K562 (cell line): Measurements from ENCODE around the gene HMOX1. TPM values are rescaled to one million over a fixed set of nuclear protein-coding genes. Genes with fewer than 3 reads are reported as not detected.

Experiments
- ATAC-seq: fragments of 200-7000 bp; cut with Tn5 transposase; 3 replicates; pipeline ENCODE4 v1.9.1; 2020; ENCODE audit warnings: moderate library complexity
- BruUV-seq: library from RNA; stranded (reverse); fragments of 400-500 nt; replicated peaks from 2 replicates; lab custom pipeline; 2021; lab: Mats Ljungman, UMichigan
- CTCF ChIA-PET: fragments of 300-600 bp; formaldehyde crosslinking; extraction: SDS; loops from one replicate; lab custom pipeline; 2021; ENCODE audit warnings: low intra/inter-chr PET ratio; lab: Yijun Ruan, JAX
- POLR2A ChIA-PET: fragments of 300-600, 350-650 bp; sonication (Branson Sonifier 250); formaldehyde crosslinking; extraction: SDS; loops from one replicate; lab custom pipeline; 2021; ENCODE audit warnings: antibody characterized with exemption, inconsistent platforms; lab: Yijun Ruan, JAX
- DNase-seq, 4 experiments: peaks; one replicate each; pipeline versions ENCODE4 v3.0.0 to v3.0.0-alpha.2; 2011 to 2018; ENCODE audit warnings: low spot score in 3 of 4, mixed read lengths in 3 of 4; ENCODE audit errors: extremely low read depth in 1 of 4
- FAIRE-seq: peaks from 2 replicates; lab custom pipeline; 2011; peaks lifted over from hg19 to GRCh38; lab: Jason Lieb, UNC
- H2AFZ ChIP-seq: 2 replicates; pipeline ENCODE4 v1.6.0; 2011; ENCODE audit warnings: low read depth, low read length, control low read depth, inconsistent platforms
- H3K27ac ChIP-seq: fragments of 200-600 bp; 3 replicates; pipeline ENCODE4 v1.8.0; 2011; ENCODE audit warnings: low read depth, mild to moderate bottlenecking, control low read depth, inconsistent platforms, low read length, moderate library complexity, mixed read lengths; ENCODE audit errors: extremely low read depth
- H3K27me3 ChIP-seq, 2 experiments: fragments of 300-600 bp in 1 of 2; 2 replicates in 1 of 2; 3 replicates in 1 of 2; pipeline versions ENCODE4 v1.6.0 to v1.8.0; 2011; ENCODE audit warnings: inconsistent platforms in 2 of 2, low read length in 2 of 2, mild to moderate bottlenecking in 1 of 2, mixed read lengths in 1 of 2, moderate library complexity in 1 of 2; ENCODE audit not compliant: control insufficient read depth in 2 of 2, insufficient read depth in 2 of 2
- H3K36me3 ChIP-seq: fragments of 300-600 bp; 3 replicates; pipeline ENCODE4 v1.8.0; 2011; ENCODE audit warnings: mild to moderate bottlenecking, low read length, inconsistent platforms; ENCODE audit not compliant: control insufficient read depth, insufficient read depth
- H3K4me1 ChIP-seq, 2 experiments: fragments of 200-600 bp in 1 of 2; replicated peaks in 1 of 2; 2 replicates in 1 of 2; 3 replicates in 1 of 2; pipeline versions ENCODE4 v1.5.1 to v1.8.0; 2011; ENCODE audit warnings: inconsistent platforms in 2 of 2, low read length in 2 of 2, mild to moderate bottlenecking in 1 of 2, mixed read lengths in 1 of 2, moderate library complexity in 1 of 2; ENCODE audit not compliant: control insufficient read depth in 2 of 2, insufficient read depth in 2 of 2
- H3K4me2 ChIP-seq: 2 replicates; pipeline ENCODE4 v1.6.1; 2011; ENCODE audit warnings: low read length, control low read depth, inconsistent platforms, mixed read lengths; ENCODE audit not compliant: insufficient read depth
- H3K4me3 ChIP-seq: fragments of 200-600 bp; sonication (generic), shearing (Covaris generic); 2 replicates; pipeline ENCODE4 v1.5.1; 2016; ENCODE audit warnings: control low read depth, inconsistent platforms
- H3K79me2 ChIP-seq: fragments of 200-600 bp; 3 replicates; pipeline ENCODE4 v1.8.0; 2011; ENCODE audit warnings: low read length, inconsistent platforms; ENCODE audit not compliant: control insufficient read depth, insufficient read depth
- H3K9ac ChIP-seq, 2 experiments: 2 replicates each; pipeline versions ENCODE4 v1.6.0 to v1.6.1; 2011; ENCODE audit warnings: low read depth in 2 of 2, low read length in 2 of 2, control low read depth in 1 of 2, inconsistent platforms in 1 of 2, mild to moderate bottlenecking in 1 of 2, mixed read lengths in 1 of 2; ENCODE audit not compliant: insufficient read depth in 1 of 2
- H3K9me1 ChIP-seq: one replicate; pipeline ENCODE4 v1.6.0; 2011; ENCODE audit warnings: inconsistent platforms, mild to moderate bottlenecking, low read length, moderate library complexity; ENCODE audit not compliant: control insufficient read depth, insufficient read depth
- H3K9me3 ChIP-seq: replicated peaks from 2 replicates; pipeline ENCODE4 v1.5.1; 2011; ENCODE audit warnings: low read depth, low read length, inconsistent platforms; ENCODE audit not compliant: control insufficient read depth, insufficient read depth
- H4K20me1 ChIP-seq: replicated peaks from 2 replicates; pipeline ENCODE4 v1.6.1; 2011; ENCODE audit warnings: low read length, inconsistent platforms, mixed read lengths; ENCODE audit not compliant: control insufficient read depth, insufficient read depth
- BRCA1 ChIP-seq, 2 experiments: fragments of 450-650 bp in 1 of 2; sonication (generic) in 1 of 2; formaldehyde crosslinking in 1 of 2; IDR thresholded peaks; 2 replicates each; pipeline versions ENCODE4 v1.5.0 to v1.6.1; 2017 to 2020; ENCODE audit warnings: mild to moderate bottlenecking in 1 of 2, missing genetic modification reagents in 1 of 2
- CCAR2 ChIP-seq: fragments of 200-400 bp; formaldehyde crosslinking; IDR thresholded peaks from 2 replicates; pipeline ENCODE4 v1.6.1; 2017; ENCODE audit warnings: mild to moderate bottlenecking, low read depth, low read length
- CHD1 ChIP-seq: fragments of 200-600 bp; sonication (generic); IDR thresholded peaks from one replicate; pipeline ENCODE4 v1.6.1; 2012; ENCODE audit warnings: mild to moderate bottlenecking, moderate library complexity, low read length, inconsistent platforms
- CREB3L1 ChIP-seq: fragments of 450-650 bp; IDR thresholded peaks from 2 replicates; pipeline ENCODE4 v1.6.1; 2014; ENCODE audit warnings: low read depth, mild to moderate bottlenecking, moderate library complexity, borderline replicate concordance
- GABPA ChIP-seq: fragments of 200-800 bp; sonication (Bioruptor generic); conservative IDR thresholded peaks from 2 replicates; pipeline ENCODE4 v1.6.1; 2016; ENCODE audit warnings: low read depth, missing genetic modification characterization, missing compliant biosample characterization
- SAP30 ChIP-seq: fragments of 200-600 bp; sonication (generic); IDR thresholded peaks from 2 replicates; pipeline ENCODE4 v1.6.1; 2012; ENCODE audit warnings: borderline replicate concordance, low read depth, mild to moderate bottlenecking, moderate library complexity, low read length, control low read depth, inconsistent platforms; ENCODE audit not compliant: insufficient read depth, poor library complexity, severe bottlenecking
- SPI1 ChIP-seq: IDR thresholded peaks from 2 replicates; pipeline ENCODE4 v1.6.1; 2011; ENCODE audit warnings: low read depth, low read length, control low read depth, borderline replicate concordance
- TEAD2 ChIP-seq: fragments of 450-650 bp; IDR thresholded peaks from 2 replicates; pipeline ENCODE4 v1.6.1; 2016; ENCODE audit warnings: missing genetic modification characterization, control low read depth, missing compliant biosample characterization
- ZFX ChIP-seq: sonication (generic); formaldehyde crosslinking; IDR thresholded peaks from 2 replicates; pipeline ENCODE4 v1.8.0; 2022; ENCODE audit warnings: mild to moderate bottlenecking, missing genetic modification reagents, moderate library complexity
- ZNF23 ChIP-seq: fragments of 250-450 bp; sonication (Bioruptor Pico); IDR thresholded peaks from 2 replicates; pipeline ENCODE4 v1.4.0; 2020; ENCODE audit warnings: mild to moderate bottlenecking
- WGBS: fragments of 100-300 bp; shearing (Covaris generic); methylation state at CpG from one replicate; pipeline ENCODE4 v1.1.6; 2016; ENCODE audit warnings: low coverage, mixed read lengths; ENCODE audit not compliant: insufficient coverage; ENCODE audit errors: missing lambda C conversion rate; 5-methylcytosine and 5-hydroxymethylcytosine counted together
- in situ Hi-C: fragments of 300-500 bp; cut with MboI; formaldehyde crosslinking; loops from 4 replicates; pipeline ENCODE4 v1.15.0; 2018; ENCODE audit warnings: inconsistent platforms, mixed read lengths
- intact Hi-C: fragments of 100-400 bp; cut with micrococcal nuclease; formaldehyde crosslinking; loops from 2 replicates; pipeline ENCODE4 v1.14.2; 2022
- polyA plus RNA-seq, 8 experiments: library from polyadenylated mRNA; depleted of rRNA in 4 of 8; stranded (reverse) in 5 of 8; unstranded in 3 of 8; fragments of >200 nt; fragmentation: Nextera tagmentation in 2 of 8; fragmentation: Illumina TruSeq in 1 of 8; extraction: Ambion mirVana in 2 of 8; extraction: Trizol in 1 of 8; gene quantifications; 2 replicates each; pipeline versions ENCODE4 v1.2.1 to v1.2.3, GENCODE V29; 2011 to 2014; ENCODE audit warnings: inconsistent platforms in 1 of 8, missing spikeins in 1 of 8
- total RNA-seq, 7 experiments: library from RNA; depleted of rRNA in 6 of 7; stranded (reverse); fragments of >200 nt in 6 of 7; fragmentation: Illumina TruSeq in 2 of 7; extraction: Trizol in 2 of 7; gene quantifications; 2 replicates each; pipeline versions ENCODE4 v1.2.1 to v1.2.3, GENCODE V29; 2011 to 2021; ENCODE audit warnings: low replicate concordance in 1 of 7
- TF ChIP-seq, protein P1 (sequence below): fragments of 250-450 bp; sonication (Bioruptor Pico); IDR thresholded peaks from 2 replicates; pipeline ENCODE4 v1.8.0; 2021; ENCODE audit warnings: moderate library complexity, mild to moderate bottlenecking, inconsistent platforms
- TF ChIP-seq, protein P2 (sequence below), 3 experiments: fragments of 200-800 bp in 1 of 3; sonication (Bioruptor generic) in 1 of 3; sonication (generic) in 1 of 3; formaldehyde crosslinking in 1 of 3; IDR thresholded peaks; 2 replicates each; pipeline versions ENCODE4 v1.6.1 to v1.8.0; 2016 to 2022; ENCODE audit warnings: mild to moderate bottlenecking in 2 of 3, missing compliant biosample characterization in 2 of 3, missing genetic modification characterization in 2 of 3, missing genetic modification reagents in 1 of 3

Gene HMOX1
- total and polyA plus RNA-seq, 9 of the 15 experiments (the other 6 are each of a cell fraction or from before 2014, with no cell fraction given): not detected

GRCh38 chr22:35377735-35378134 is 3.2 kb upstream of the HMOX1 start:
- Histone ChIP-seq H3K4me3 (no peak overlapping the region), H3K9me3 (no peaks in the 10 kb centered on the region), H3K36me3 (no peaks in the 10 kb centered on the region), H4K20me1 (no peaks in the 10 kb centered on the region), H3K27me3 (no peaks in the 10 kb centered on the region), H3K4me2 (no peak overlapping the region), H3K9me1 (no peaks in the 10 kb centered on the region), H2AFZ (peak overlapping the region; percentile 34), H3K9ac (peak overlapping the region; percentile 52 to 78; a peak in 2 of 4 replicates), H3K27ac (peak overlapping the region; percentile 97; the same call in 2 of the 3 replicates), H3K4me1 (peaks cover 20 to 24% of the 10 kb centered on the region in 2 experiments), H3K79me2 (no peaks in the 10 kb centered on the region)
- WGBS: 50% methylated on average over 2 of the region's 3 CpGs
- POLR2A ChIA-PET: no interaction called here
- in situ Hi-C loops (no loop called here), intact Hi-C loops (no loop called here)
- no peak for FAIRE-seq
- CTCF ChIA-PET: no interaction called here
- no peak for DNase-seq
- no TSS peak for BruUV-seq
- ATAC-seq: no peak
- peak; percentile 42; the same call in 1 of the 2 replicates for TF ChIP-seq SPI1
- no peak for TF ChIP-seq TEAD2 (tag)
- no peak for TF ChIP-seq GABPA
- TF ChIP-seq CREB3L1: no peak
- TF ChIP-seq BRCA1 (IDR thresholded peaks at IDR 0.05): no peak
- no peak for TF ChIP-seq BRCA1 (CRISPR knock-in tag; IDR thresholded peaks at IDR 0.05)
- TF ChIP-seq, protein P1, sequence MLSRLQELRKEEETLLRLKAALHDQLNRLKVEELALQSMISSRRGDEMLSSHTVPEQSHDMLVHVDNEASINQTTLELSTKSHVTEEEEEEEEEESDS (CRISPR knock-in tag): no peak
- TF ChIP-seq, protein P2, sequence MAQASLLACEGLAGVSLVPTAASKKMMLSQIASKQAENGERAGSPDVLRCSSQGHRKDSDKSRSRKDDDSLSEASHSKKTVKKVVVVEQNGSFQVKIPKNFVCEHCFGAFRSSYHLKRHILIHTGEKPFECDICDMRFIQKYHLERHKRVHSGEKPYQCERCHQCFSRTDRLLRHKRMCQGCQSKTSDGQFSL (CRISPR knock-in tag; IDR thresholded peaks at IDR 0.05): no peak
- TF ChIP-seq, protein P2 (tag; IDR thresholded peaks at IDR 0.05): 0 out of 4 replicates have a peak, but pooled peaks of 1 of the 2 experiments have one; percentile 2
- no peak for TF ChIP-seq SAP30
- TF ChIP-seq CCAR2: no peak
- no peak for TF ChIP-seq ZNF23 (CRISPR knock-in tag)
- TF ChIP-seq CHD1: no peak
- TF ChIP-seq ZFX (CRISPR knock-in tag): no peak
